SU-DHL-6 (cell line): ENCODE data around the gene COG7.
"Not testable (repeated sequence)": the region's sequence is repeated elsewhere in the genome, so short reads cannot be mapped to it uniquely, and the experiment has no call there.

Experiments
- H2AFZ ChIP-seq: fragments of 200-600 bp; sonication (generic); 2 replicates; pipeline ENCODE4 v1.6.1; 2014; ENCODE audit warnings: low read depth, mild to moderate bottlenecking, moderate library complexity, mixed read lengths, antibody characterized with exemption, low read length; ENCODE audit not compliant: severe bottlenecking
- H3F3A ChIP-seq: fragments of 200-600 bp; shearing (Covaris generic); 2 replicates; pipeline ENCODE4 v1.6.0; 2016; ENCODE audit warnings: antibody characterized with exemption, mild to moderate bottlenecking; ENCODE audit not compliant: insufficient read depth
- H3K27ac ChIP-seq: fragments of 200-600 bp; sonication (generic); 2 replicates; pipeline ENCODE4 v1.5.1; 2016; ENCODE audit warnings: low read depth, mild to moderate bottlenecking, low read length, moderate library complexity, mixed read lengths
- H3K27me3 ChIP-seq: fragments of 200-600 bp; sonication (generic), shearing (Covaris generic); 2 replicates; pipeline ENCODE4 v1.6.0; 2014; ENCODE audit warnings: mild to moderate bottlenecking, low read length
- H3K36me3 ChIP-seq: fragments of 200-600 bp; sonication (generic); 2 replicates; pipeline ENCODE4 v1.6.1; 2014; ENCODE audit warnings: mild to moderate bottlenecking, low read length, mixed read lengths
- H3K4me2 ChIP-seq: fragments of 300-600, 200-600 bp; shearing (Covaris generic), sonication (generic); 2 replicates; pipeline ENCODE4 v1.6.0; 2014; ENCODE audit warnings: low read length, low read depth, mild to moderate bottlenecking; ENCODE audit not compliant: poor library complexity, severe bottlenecking
- H3K4me3 ChIP-seq: fragments of 200-600 bp; sonication (generic); 2 replicates; pipeline ENCODE4 v1.5.1; 2014; ENCODE audit warnings: antibody characterized with exemption, low read length, mild to moderate bottlenecking, mixed read lengths; ENCODE audit not compliant: insufficient read depth, poor library complexity, severe bottlenecking
- H3K79me2 ChIP-seq: fragments of 200-600 bp; sonication (generic); 2 replicates; pipeline ENCODE4 v1.6.1; 2014; ENCODE audit warnings: mild to moderate bottlenecking, low read length, moderate library complexity; ENCODE audit not compliant: insufficient read depth
- H3K9ac ChIP-seq: fragments of 200-600 bp; sonication (generic); 2 replicates; pipeline ENCODE4 v1.7.0; 2014; ENCODE audit warnings: mild to moderate bottlenecking, low read length
- H3K9me2 ChIP-seq: fragments of 200-600 bp; sonication (generic); replicated peaks from 2 replicates; pipeline ENCODE4 v1.6.1; 2014; ENCODE audit warnings: low read length; ENCODE audit not compliant: insufficient read depth
- H3K9me3 ChIP-seq: fragments of 200-600 bp; sonication (generic); 2 replicates; pipeline ENCODE4 v1.6.1; 2014; ENCODE audit warnings: low read length, mixed read lengths; ENCODE audit not compliant: insufficient read depth
- H4K20me1 ChIP-seq: fragments of 200-600 bp; sonication (generic); 2 replicates; pipeline ENCODE4 v1.6.1; 2014; ENCODE audit warnings: low read depth, mild to moderate bottlenecking, antibody characterized with exemption, low read length, moderate library complexity, mixed read lengths
- CTCF ChIP-seq: fragments of 200-600 bp; sonication (generic); IDR thresholded peaks from one replicate; pipeline ENCODE4 v1.5.1; 2017; ENCODE audit warnings: antibody characterized with exemption, mild to moderate bottlenecking, low read length, moderate library complexity; ENCODE audit not compliant: insufficient read depth, poor library complexity, severe bottlenecking
- EZH2phosphoT487 ChIP-seq: fragments of 200-600 bp; sonication (generic), shearing (Covaris generic); conservative IDR thresholded peaks from 2 replicates; pipeline ENCODE4 v1.6.1; 2018; ENCODE audit warnings: mild to moderate bottlenecking, antibody characterized with exemption, low read length, moderate library complexity, mixed read lengths

The COG7 gene

GRCh38 chr16:23403547-23403946 lies 49.4 kb downstream of the COG7 start:
- Histone ChIP-seq H3K9ac (no peak overlapping the region), H4K20me1 (no peaks in the 10 kb centered on the region), H3K4me2 (no peak overlapping the region), H2AFZ (no peak overlapping the region), H3K4me3 (no peak overlapping the region), H3F3A (no peaks in the 10 kb centered on the region), H3K9me3 (no peaks in the 10 kb centered on the region), H3K79me2 (no peaks in the 10 kb centered on the region), H3K36me3 (no peaks in the 10 kb centered on the region), H3K27ac (no peak overlapping the region), H3K27me3 (no peaks in the 10 kb centered on the region), H3K9me2 (no peaks in the 10 kb centered on the region)
- TF ChIP-seq EZH2phosphoT487 (no peak), CTCF (no peak)

GRCh38 chr16:23402100-23402499 lies 50.9 kb downstream of the COG7 start:
- Histone ChIP-seq H3K79me2 (no peaks in the 10 kb centered on the region), H3K9me2 (no peaks in the 10 kb centered on the region), H4K20me1 (no peaks in the 10 kb centered on the region), H3K4me3 (no peak overlapping the region), H3K9ac (no peak overlapping the region), H3K4me2 (no peak overlapping the region), H3K27me3 (no peaks in the 10 kb centered on the region), H3F3A (no peaks in the 10 kb centered on the region), H3K27ac (no peak overlapping the region), H3K9me3 (no peaks in the 10 kb centered on the region), H2AFZ (no peak overlapping the region), H3K36me3 (no peaks in the 10 kb centered on the region)
- no peak for TF ChIP-seq CTCF
- no peak for TF ChIP-seq EZH2phosphoT487

- Histone ChIP-seq H3K27ac (no peak overlapping the region), H3K36me3 (no peaks in the 10 kb centered on the region), H2AFZ (no peak overlapping the region), H3K4me2 (no peak overlapping the region), H4K20me1 (no peaks in the 10 kb centered on the region), H3K9me3 (no peaks in the 10 kb centered on the region), H3K27me3 (no peaks in the 10 kb centered on the region), H3K9me2 (no peaks in the 10 kb centered on the region), H3K9ac (no peak overlapping the region), H3K4me3 (no peak overlapping the region), H3K79me2 (no peaks in the 10 kb centered on the region), H3F3A (no peaks in the 10 kb centered on the region)
- no peak for TF ChIP-seq EZH2phosphoT487
- no peak for TF ChIP-seq CTCF
These were observed 51.9 kb downstream of the COG7 start for GRCh38 chr16:23401139-23401538.

- H4K20me1 ChIP-seq, H3K4me2 ChIP-seq, H3K27me3 ChIP-seq, H3K36me3 ChIP-seq, H2AFZ ChIP-seq, H3K9ac ChIP-seq, H3K79me2 ChIP-seq, H3F3A ChIP-seq, H3K27ac ChIP-seq, H3K9me2 ChIP-seq, H3K4me3 ChIP-seq, H3K9me3 ChIP-seq: not testable (repeated sequence)
These were observed 52.5 kb downstream of the COG7 start for GRCh38 chr16:23400447-23400846.
